NT2/D1 (cell line): ENCODE measurements around the gene GLMN.

Source experiments
- SUZ12 ChIP-seq: IDR thresholded peaks from 2 replicates; pipeline ENCODE4 v1.6.1; 2011; ENCODE audit not compliant: insufficient read length, insufficient read depth; ENCODE audit errors: extremely low read depth
- YY1 ChIP-seq: IDR thresholded peaks from 2 replicates; pipeline ENCODE4 v1.6.1; 2011; ENCODE audit not compliant: insufficient read length, insufficient read depth
- ZNF274 ChIP-seq: IDR thresholded peaks from 2 replicates; pipeline ENCODE4 v1.6.1; 2011; ENCODE audit warnings: mild to moderate bottlenecking, low read depth, low read length

GRCh38 chr1:92342401-92342800, 43.6 kb upstream of the GLMN start:
- TF ChIP-seq ZNF274 = no peak
- no peak for TF ChIP-seq SUZ12
- no peak for TF ChIP-seq YY1
